ENCODE measurements around the gene SNX30. TPM values are rescaled to one million over a fixed set of nuclear protein-coding genes. Genes with fewer than 3 reads are reported as not detected.
A peak's percentile ranks its signal among the peaks of the same experiment; 100 is the strongest.

SNX30 gene
- total and polyA plus RNA-seq, 12 donors: 0.88 to 7.2 (median 3.8) TPM

- Histone ChIP-seq H3K4me3 (no peak overlapping the region), H3K27me3 (no peaks in the 10 kb centered on the region), H3K9me3 (no peaks in the 10 kb centered on the region), H3K36me3 (peaks cover 0 to 32% (median 0%) of the 10 kb centered on the region in 9 donors), H3K27ac (no peak overlapping the region), H3K4me1 (peaks cover 0 to 47% (median 5%) of the 10 kb centered on the region in 9 donors)
- no peak for TF ChIP-seq CTCF (IDR thresholded peaks at IDR 0.05)
- ATAC-seq: no peak
- intact Hi-C loops (cut with DNase I): no loop called here
- no peak for DNase-seq
- 99% methylated on average over 8 of the region's 8 CpGs for WGBS, 2 donors
These were observed 105.6 kb downstream of the SNX30 start for GRCh38 chr9:112856200-112856599.

GRCh38 chr9:112856843-112857242, 106.3 kb downstream of the SNX30 start:
- no peak for TF ChIP-seq CTCF (IDR thresholded peaks at IDR 0.05)
- Histone ChIP-seq H3K27ac (no peak overlapping the region), H3K36me3 (peaks cover 0 to 26% (median 0%) of the 10 kb centered on the region in 9 donors), H3K27me3 (no peaks in the 10 kb centered on the region), H3K4me3 (no peak overlapping the region), H3K4me1 (peaks cover 0 to 53% (median 12%) of the 10 kb centered on the region in 9 donors), H3K9me3 (no peaks in the 10 kb centered on the region)
- 74 to 82% methylated on average over 14 of the region's 14 CpGs for WGBS, 2 donors
- intact Hi-C loops (cut with DNase I): no loop called here
- ATAC-seq (no peak), DNase-seq (no peak)

- ATAC-seq: no peak
- Histone ChIP-seq H3K36me3 (peaks cover 0 to 14% (median 0%) of the 10 kb centered on the region in 9 donors), H3K4me1 (peaks cover 0 to 61% (median 16%) of the 10 kb centered on the region in 9 donors), H3K4me3 (no peak overlapping the region), H3K9me3 (no peaks in the 10 kb centered on the region), H3K27ac (peak overlapping the region in 1 of 10 donors; percentile 68), H3K27me3 (no peaks in the 10 kb centered on the region)
- DNase-seq: no peak
- WGBS, 2 donors: 92 to 95% methylated on average over 6 of the region's 6 CpGs
- no peak for TF ChIP-seq CTCF (IDR thresholded peaks at IDR 0.05)
- intact Hi-C loops (cut with DNase I): no loop called here
These were observed 107.4 kb downstream of the SNX30 start for GRCh38 chr9:112858005-112858404.

GRCh38 chr9:112858625-112859147, 108.1 kb downstream of the SNX30 start:
- intact Hi-C loops (cut with DNase I): no loop called here
- DNase-seq (no peak), ATAC-seq (peak in 5 of 8 donors; percentile 24 to 44 (median 44))
- H3K4me3 ChIP-seq: no peak overlapping the region
- peaks cover 0 to 65% (median 16%) of the 10 kb centered on the region in 9 donors for H3K4me1 ChIP-seq
- no peaks in the 10 kb centered on the region for H3K9me3 ChIP-seq
- H3K36me3 ChIP-seq: peaks cover 0 to 9% (median 0%) of the 10 kb centered on the region in 9 donors
- TF ChIP-seq CTCF (IDR thresholded peaks at IDR 0.05): no peak
- peak overlapping the region in 1 of 10 donors; percentile 68 for H3K27ac ChIP-seq
- H3K27me3 ChIP-seq: no peaks in the 10 kb centered on the region
- 70 to 75% methylated on average over 6 of the region's 6 CpGs for WGBS, 2 donors

Measured in heart right ventricle (tissue), 16 donors.